Pancreas (tissue), 10 donors: ENCODE results near the gene GPATCH2L. TPM values are rescaled to one million over a fixed set of nuclear protein-coding genes. Genes with fewer than 3 reads are reported as not detected.

Source experiments
- ATAC-seq, 4 donors: fragments of 200-7000 bp; cut with Tn5 transposase; one replicate each; pipeline versions ENCODE4 v1.8.0 to v1.9.1; 2020; ENCODE audit warnings: mild to moderate bottlenecking in 4 of 4, moderate library complexity in 4 of 4
- DNase-seq, 6 donors: peaks; one replicate each; pipeline ENCODE4 v3.0.0-alpha.2; 2020
- FAIRE-seq: peaks from 2 replicates; lab custom pipeline; 2012; peaks lifted over from hg19 to GRCh38; lab: Jason Lieb, UNC
- H3K27ac ChIP-seq, 4 donors: fragments of 200-600 bp; sonication (generic); 1 replicate in 3 of 4; 2 replicates in 1 of 4; pipeline versions ENCODE4 v1.5.0 to v1.8.0; 2020
- H3K27me3 ChIP-seq, 4 donors: fragments of 200-600 bp; one replicate each; pipeline ENCODE4 v1.8.0; 2021
- H3K36me3 ChIP-seq, 3 donors: fragments of 200-600 bp; sonication (generic) in 1 of 3; one replicate each; pipeline versions ENCODE4 v1.5.0 to v1.8.0; 2020 to 2021
- H3K4me1 ChIP-seq, 3 donors: fragments of 200-600 bp; one replicate each; pipeline ENCODE4 v1.8.0; 2021
- H3K4me3 ChIP-seq, 4 donors: fragments of 200-600 bp; sonication (generic) in 2 of 4; one replicate each; pipeline versions ENCODE4 v1.5.0 to v1.8.0; 2020 to 2021
- H3K9me3 ChIP-seq, 4 donors: fragments of 200-600 bp; one replicate each; pipeline ENCODE4 v1.8.0; 2021
- CTCF ChIP-seq, 4 donors: fragments of 200-600 bp; sonication (generic) in 3 of 4; IDR thresholded peaks; one replicate each; pipeline versions ENCODE4 v1.5.0 to v1.8.0; 2021; ENCODE audit warnings: antibody characterized with exemption in 4 of 4
- WGBS, 2 donors: extraction: QIAGEN DNeasy Blood & Tissue Kit; methylation state at CpG; one replicate each; pipeline ENCODE4 v1.1.7; 2013; 5-methylcytosine and 5-hydroxymethylcytosine counted together
- intact Hi-C, 3 donors: fragments of 100-400 bp; cut with DNase I; formaldehyde crosslinking; loops; one replicate each; pipeline versions ENCODE4 v1.11.1 to v1.14.2; 2022
- polyA plus RNA-seq, 2 donors: library from polyadenylated mRNA; stranded (reverse); fragments of 200-250 nt; gene quantifications; one replicate each; pipeline ENCODE4 v1.2.3, GENCODE V29; 2013
- total RNA-seq, 6 donors: library from RNA; stranded (reverse); fragmentation: NEBNext Ultra II Directional in 4 of 6; extraction: Animal tissue kit (Norgen Biotek cat#: 25700) in 4 of 6; gene quantifications; one replicate each; pipeline versions ENCODE4 v1.2.1 to v1.2.4, GENCODE V29; 2021 to 2023
- donor health status: healthy with polysubstance abuse.
- donor health status: DM: no; HTN: no; CAD: no; lungs with moderate emphysema.
- donor health status: DM: no; HTN: no; CAD: no.
- donor health status: control.
- donor health status: control.
- donor health status: Bipolar disorder and iron deficiency.
- donor health status: DM: yes; HTN: yes; CAD: no.
- donor health status: DM: no; HTN: no; CAD: no.
- donor health status: DM: no; HTN: no; CAD: no.
- donor health status: DM: yes; HTN: yes; CAD: no.

The GPATCH2L gene
- total and polyA plus RNA-seq, 8 donors = 3.0 to 29.7 (median 16.7) TPM

- H3K9me3 ChIP-seq = no peaks in the 10 kb centered on the region
- H3K27ac ChIP-seq = no peak overlapping the region
- DNase-seq (no peak), FAIRE-seq (no peak), ATAC-seq (no peak)
- H3K4me3 ChIP-seq = no peak overlapping the region
- intact Hi-C loops = no loop called here
- H3K36me3 ChIP-seq = no peaks in the 10 kb centered on the region
- WGBS, 2 donors = 32 to 46% methylated on average over 7 of the region's 7 CpGs
- peaks cover 0 to 28% (median 3%) of the 10 kb centered on the region in 4 donors for H3K27me3 ChIP-seq
- TF ChIP-seq CTCF (IDR thresholded peaks at IDR 0.05) = no peak
- peaks cover 0 to 3% (median 0%) of the 10 kb centered on the region in 3 donors for H3K4me1 ChIP-seq
Measured at GRCh38 chr14:76135722-76136121, 16.0 kb upstream of the GPATCH2L start.

- Histone ChIP-seq H3K36me3 (no peaks in the 10 kb centered on the region), H3K9me3 (no peaks in the 10 kb centered on the region), H3K4me3 (no peak overlapping the region), H3K27me3 (peaks cover 0 to 22% (median 4%) of the 10 kb centered on the region in 4 donors), H3K4me1 (peaks cover 0 to 3% (median 0%) of the 10 kb centered on the region in 3 donors), H3K27ac (no peak overlapping the region)
- intact Hi-C loops = no loop called here
- 19 to 21% methylated on average over 13 of the region's 13 CpGs for WGBS, 2 donors
- DNase-seq = no peak
- no peak for FAIRE-seq
- TF ChIP-seq CTCF (IDR thresholded peaks at IDR 0.05) = no peak
- no peak for ATAC-seq
Measured at GRCh38 chr14:76136476-76137110, 15.1 kb upstream of the GPATCH2L start.

GRCh38 chr14:76138119-76138757 lies 13.5 kb upstream of the GPATCH2L start:
- no peak for FAIRE-seq
- Histone ChIP-seq H3K4me1 (peaks cover 0 to 3% (median 0%) of the 10 kb centered on the region in 3 donors), H3K9me3 (no peaks in the 10 kb centered on the region), H3K36me3 (no peaks in the 10 kb centered on the region), H3K27me3 (peaks cover 0 to 22% (median 4%) of the 10 kb centered on the region in 4 donors), H3K4me3 (peak overlapping the region in 2 of 4 donors; percentile 8 to 34), H3K27ac (no peak overlapping the region)
- 6 to 7% methylated on average over 24 of the region's 24 CpGs for WGBS, 2 donors
- TF ChIP-seq CTCF (IDR thresholded peaks at IDR 0.05) = no peak
- no peak for DNase-seq
- ATAC-seq = no peak
- intact Hi-C loops = no loop called here

GRCh38 chr14:76138758-76139723 lies 12.7 kb upstream of the GPATCH2L start:
- peaks cover 0 to 22% (median 4%) of the 10 kb centered on the region in 4 donors for H3K27me3 ChIP-seq
- no peak for TF ChIP-seq CTCF (IDR thresholded peaks at IDR 0.05)
- DNase-seq (peak in 1 of 6 donors; percentile 61), FAIRE-seq (no peak), ATAC-seq (peak in 2 of 4 donors; percentile 39 to 55)
- H3K4me3 ChIP-seq = peak overlapping the region in 2 of 4 donors; percentile 8 to 34
- H3K27ac ChIP-seq = no peak overlapping the region
- peaks cover 0 to 3% (median 0%) of the 10 kb centered on the region in 3 donors for H3K4me1 ChIP-seq
- intact Hi-C loops = no loop called here
- WGBS, 2 donors = 12 to 13% methylated on average over 50 of the region's 50 CpGs
- H3K9me3 ChIP-seq = no peaks in the 10 kb centered on the region
- H3K36me3 ChIP-seq = no peaks in the 10 kb centered on the region
